H1 (cell line): ENCODE results near the gene KANSL1L. TPM values are rescaled to one million over a fixed set of nuclear protein-coding genes. Genes with fewer than 3 reads are reported as not detected.

Source experiments
- BCL11A ChIP-seq, 2 experiments: IDR thresholded peaks; one replicate each; pipeline ENCODE4 v1.6.1; 2011; ENCODE audit warnings: low read depth in 2 of 2, low read length in 2 of 2, mild to moderate bottlenecking in 2 of 2
- CBX8 ChIP-seq: fragments of 300-800, 300-1000 bp; sonication (generic); IDR thresholded peaks from 2 replicates; pipeline ENCODE4 v1.7.1; 2016; ENCODE audit warnings: low read depth, low read length, borderline replicate concordance
- GTF2F1 ChIP-seq: IDR thresholded peaks from 2 replicates; pipeline ENCODE4 v1.6.1; 2012; ENCODE audit warnings: low read depth, low read length, improper control_type of control experiment, borderline replicate concordance
- SIN3A ChIP-seq, 2 experiments: IDR thresholded peaks in 1 of 2; conservative IDR thresholded peaks in 1 of 2; 2 replicates each; pipeline ENCODE4 v1.6.1; 2011 to 2012; ENCODE audit warnings: low read length in 2 of 2, improper control_type of control experiment in 1 of 2, low read depth in 1 of 2, mild to moderate bottlenecking in 1 of 2
- polyA plus RNA-seq, 7 experiments: library from polyadenylated mRNA; depleted of rRNA in 3 of 7; stranded (reverse) in 5 of 7; unstranded in 2 of 7; fragments of >200 nt in 5 of 7; fragments of 200-250 nt in 2 of 7; gene quantifications; 1 replicate in 5 of 7; 2 replicates in 1 of 7; 4 replicates in 1 of 7; pipeline versions ENCODE4 v1.2.1 to v1.2.3, GENCODE V29; 2011 to 2013; ENCODE audit warnings: missing spikeins in 2 of 7, mixed read lengths in 2 of 7
- total RNA-seq: library from RNA; stranded (reverse); fragmentation: NEBNext Ultra II Directional; extraction: Animal tissue kit (Norgen Biotek cat#: 25700); gene quantifications from 2 replicates; pipeline ENCODE4 v1.2.1, GENCODE V29; 2021

KANSL1L gene
- total and polyA plus RNA-seq, 2 of the 8 experiments (the other 6 are each of a cell fraction or from before 2014, with no cell fraction given), result 5.4 to 17.2 TPM

- TF ChIP-seq GTF2F1 (no peak), CBX8 (no peak), SIN3A (conservative IDR thresholded peaks at IDR 0.05 in 1 of 2, IDR thresholded peaks at IDR 0.05 in 1 of 2; ENCODE audit: low read depth in 1 of 2, low read length in 2 of 2) (no peak), BCL11A (IDR thresholded peaks at IDR 0.05; ENCODE audit: low read depth in 2 of 2, low read length in 2 of 2) (no peak)
Measured at GRCh38 chr2:210179351-210179990, 8.3 kb upstream of the KANSL1L start (continued).
